ENCODE measurements around the gene MRFAP1L1.

MRFAP1L1 gene

GRCh38 chr4:6659897-6660296, 49.8 kb downstream of the MRFAP1L1 start:
- Histone ChIP-seq H3K36me3 (ENCODE audit: insufficient read depth, low read length) (no peaks in the 10 kb centered on the region), H3F3A (ENCODE audit: insufficient read depth, low read length) (no peaks in the 10 kb centered on the region), H3K79me2 (ENCODE audit: insufficient read depth, low read length) (no peaks in the 10 kb centered on the region), H3K9me2 (ENCODE audit: low read depth, low read length) (no peaks in the 10 kb centered on the region), H3K9me3 (ENCODE audit: low read length) (no peaks in the 10 kb centered on the region), H4K20me1 (ENCODE audit: insufficient read depth, low read length) (no peaks in the 10 kb centered on the region), H3K27me3 (ENCODE audit: insufficient read depth, low read length) (no peaks in the 10 kb centered on the region), H3K4me1 (ENCODE audit: insufficient read depth, low read length, severe bottlenecking) (no peaks in the 10 kb centered on the region), H3K4me2 (ENCODE audit: low read length) (no peak overlapping the region), H3K9ac (ENCODE audit: low read length) (no peak overlapping the region), H3K4me3 (ENCODE audit: low read depth, low read length, poor library complexity, severe bottlenecking) (no peak overlapping the region), H2AFZ (ENCODE audit: low read length) (no peak overlapping the region), H3K27ac (ENCODE audit: low read depth, low read length, poor library complexity, severe bottlenecking) (no peak overlapping the region)
- no peak for TF ChIP-seq EZH2 (IDR thresholded peaks at IDR 0.05; ENCODE audit: borderline replicate concordance, low read length)
- TF ChIP-seq CTCF (IDR thresholded peaks at IDR 0.05; ENCODE audit: low read length), result no peak

GRCh38 chr4:6658597-6659075, 51.0 kb downstream of the MRFAP1L1 start:
- no peak overlapping the region for H2AFZ ChIP-seq (ENCODE audit: low read length)
- no peak overlapping the region for H3K4me3 ChIP-seq (ENCODE audit: low read depth, low read length, poor library complexity, severe bottlenecking)
- no peaks in the 10 kb centered on the region for H3K79me2 ChIP-seq (ENCODE audit: insufficient read depth, low read length)
- no peak overlapping the region for H3K4me2 ChIP-seq (ENCODE audit: low read length)
- no peaks in the 10 kb centered on the region for H3K4me1 ChIP-seq (ENCODE audit: insufficient read depth, low read length, severe bottlenecking)
- no peak overlapping the region for H3K9ac ChIP-seq (ENCODE audit: low read length)
- no peaks in the 10 kb centered on the region for H3K36me3 ChIP-seq (ENCODE audit: insufficient read depth, low read length)
- no peak for TF ChIP-seq CTCF (IDR thresholded peaks at IDR 0.05; ENCODE audit: low read length)
- no peak for TF ChIP-seq EZH2 (IDR thresholded peaks at IDR 0.05; ENCODE audit: borderline replicate concordance, low read length)
- no peaks in the 10 kb centered on the region for H3F3A ChIP-seq (ENCODE audit: insufficient read depth, low read length)
- H3K27me3 ChIP-seq (ENCODE audit: insufficient read depth, low read length), result no peaks in the 10 kb centered on the region
- no peaks in the 10 kb centered on the region for H4K20me1 ChIP-seq (ENCODE audit: insufficient read depth, low read length)
- no peaks in the 10 kb centered on the region for H3K9me3 ChIP-seq (ENCODE audit: low read length)
- H3K9me2 ChIP-seq (ENCODE audit: low read depth, low read length), result no peaks in the 10 kb centered on the region
- no peak overlapping the region for H3K27ac ChIP-seq (ENCODE audit: low read depth, low read length, poor library complexity, severe bottlenecking)

- Histone ChIP-seq H3K27me3 (ENCODE audit: insufficient read depth, low read length) (no peaks in the 10 kb centered on the region), H3K4me3 (ENCODE audit: low read depth, low read length, poor library complexity, severe bottlenecking) (no peak overlapping the region), H3K4me1 (ENCODE audit: insufficient read depth, low read length, severe bottlenecking) (no peaks in the 10 kb centered on the region), H3K4me2 (ENCODE audit: low read length) (no peak overlapping the region), H3K36me3 (ENCODE audit: insufficient read depth, low read length) (no peaks in the 10 kb centered on the region), H3K27ac (ENCODE audit: low read depth, low read length, poor library complexity, severe bottlenecking) (no peak overlapping the region), H3K9me3 (ENCODE audit: low read length) (no peaks in the 10 kb centered on the region), H3F3A (ENCODE audit: insufficient read depth, low read length) (no peaks in the 10 kb centered on the region), H3K9me2 (ENCODE audit: low read depth, low read length) (no peaks in the 10 kb centered on the region), H3K9ac (ENCODE audit: low read length) (no peak overlapping the region), H3K79me2 (ENCODE audit: insufficient read depth, low read length) (no peaks in the 10 kb centered on the region), H2AFZ (ENCODE audit: low read length) (no peak overlapping the region), H4K20me1 (ENCODE audit: insufficient read depth, low read length) (no peaks in the 10 kb centered on the region)
- TF ChIP-seq CTCF (IDR thresholded peaks at IDR 0.05; ENCODE audit: low read length) (no peak), EZH2 (IDR thresholded peaks at IDR 0.05; ENCODE audit: borderline replicate concordance, low read length) (no peak)
Measured at GRCh38 chr4:6658209-6658595, 51.5 kb downstream of the MRFAP1L1 start.

All from OCI-LY1 (cell line).